VCaP (cell line): ENCODE measurements around the gene MRI1.

Experiments
- H3K27ac ChIP-seq: fragments of 450-650 bp; 2 replicates; pipeline ENCODE4 v1.5.1; 2017
- CTCF ChIP-seq: fragments of 450-650 bp; conservative IDR thresholded peaks from 2 replicates; pipeline ENCODE4 v1.5.1; 2017; ENCODE audit warnings: mild to moderate bottlenecking, moderate library complexity

MRI1 gene

GRCh38 chr19:13817615-13818371, 53.5 kb downstream of the MRI1 start:
- peak overlapping the region; percentile 56 for H3K27ac ChIP-seq
- no peak for TF ChIP-seq CTCF

GRCh38 chr19:13819238-13819637, 54.9 kb downstream of the MRI1 start:
- TF ChIP-seq CTCF, result no peak

DNA sequence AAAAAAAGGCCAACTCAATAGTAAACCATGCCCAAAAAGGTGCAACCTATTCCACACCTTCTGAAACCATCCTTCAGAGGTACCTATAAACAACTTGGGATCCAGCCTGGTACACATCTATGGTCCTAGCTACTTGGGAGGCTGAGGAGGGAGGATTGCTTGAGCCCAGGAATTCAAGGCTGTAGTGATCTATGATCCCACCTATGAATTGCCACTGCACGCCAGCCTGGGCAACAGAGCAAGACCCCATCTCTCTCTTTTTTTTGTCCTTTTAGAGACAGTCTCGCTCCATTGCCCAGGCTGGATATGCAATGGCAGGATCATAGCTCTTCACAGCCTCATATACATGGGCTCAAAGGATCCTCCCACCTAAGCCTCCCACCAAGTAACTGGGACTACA, 57.0 kb downstream of the MRI1 start:
- no peak overlapping the region for H3K27ac ChIP-seq
- TF ChIP-seq CTCF, result no peak

More at GRCh38 chr19:13819238-13819637, 54.9 kb downstream of the MRI1 start:
- no peak overlapping the region for H3K27ac ChIP-seq

DNA sequence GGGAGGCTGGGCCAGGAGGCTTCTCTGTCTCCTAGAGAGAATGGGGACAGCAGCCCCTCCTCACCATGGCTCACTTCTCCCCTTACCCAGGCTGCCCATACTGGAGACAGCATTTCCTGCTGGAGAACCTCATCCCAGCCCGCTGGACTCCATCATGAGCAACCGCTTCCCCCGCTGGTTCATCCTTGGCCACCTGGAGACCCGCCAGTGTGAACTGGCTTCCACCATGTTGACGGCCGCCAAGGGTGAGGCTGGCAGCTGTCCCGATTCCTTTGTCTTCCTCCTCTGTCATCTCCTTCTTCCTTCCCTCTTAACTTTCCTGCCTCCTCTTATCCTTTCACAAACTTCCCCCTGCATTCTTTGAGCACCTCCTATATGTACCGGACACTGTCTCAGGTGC, 58.9 kb downstream of the MRI1 start:
- no peak for TF ChIP-seq CTCF
- H3K27ac ChIP-seq, result no peak overlapping the region
